ENCODE data around the gene AP3M1. TPM values are rescaled to one million over a fixed set of nuclear protein-coding genes. Genes with fewer than 3 reads are reported as not detected.
A peak's percentile ranks its signal among the peaks of the same experiment; 100 is the strongest.

AP3M1 gene
- total RNA-seq, 1 donor: 35.8 TPM

- Histone ChIP-seq H2AFZ (ENCODE audit: low read length) (no peak overlapping the region), H3K27ac (ENCODE audit: low read depth, low read length) (no peak overlapping the region), H3K79me2 (ENCODE audit: insufficient read depth, low read length) (no peaks in the 10 kb centered on the region), H3K4me1 (ENCODE audit: insufficient read depth, low read length) (peaks cover 15% of the 10 kb centered on the region), H3K4me3 (ENCODE audit: insufficient read depth, low read length) (no peak overlapping the region), H3K27me3 (ENCODE audit: insufficient read depth, low read length) (no peaks in the 10 kb centered on the region), H3K36me3 (ENCODE audit: insufficient read depth, low read length) (no peaks in the 10 kb centered on the region), H3K9me3 (ENCODE audit: low read depth, low read length) (no peaks in the 10 kb centered on the region), H3K4me2 (ENCODE audit: insufficient read depth, low read length) (no peak overlapping the region), H4K20me1 (ENCODE audit: insufficient read depth, low read length) (no peaks in the 10 kb centered on the region)
- no peak for TF ChIP-seq CTCF (IDR thresholded peaks at IDR 0.05; ENCODE audit: extremely low read depth, low read depth, low read length)
- no peak for DNase-seq (ENCODE audit: insufficient read length, low spot score, missing footprints)
Observed at GRCh38 chr10:74167443-74167842, 16.8 kb upstream of the AP3M1 start.

- Histone ChIP-seq H3K4me3 (ENCODE audit: insufficient read depth, low read length) (no peak overlapping the region), H3K79me2 (ENCODE audit: insufficient read depth, low read length) (no peaks in the 10 kb centered on the region), H4K20me1 (ENCODE audit: insufficient read depth, low read length) (no peaks in the 10 kb centered on the region), H3K27me3 (ENCODE audit: insufficient read depth, low read length) (no peaks in the 10 kb centered on the region), H3K9me3 (ENCODE audit: low read depth, low read length) (no peaks in the 10 kb centered on the region), H3K36me3 (ENCODE audit: insufficient read depth, low read length) (no peaks in the 10 kb centered on the region), H3K4me1 (ENCODE audit: insufficient read depth, low read length) (peaks cover 15% of the 10 kb centered on the region), H3K27ac (ENCODE audit: low read depth, low read length) (no peak overlapping the region), H3K4me2 (ENCODE audit: insufficient read depth, low read length) (no peak overlapping the region), H2AFZ (ENCODE audit: low read length) (no peak overlapping the region)
- TF ChIP-seq CTCF (IDR thresholded peaks at IDR 0.05; ENCODE audit: extremely low read depth, low read depth, low read length): no peak
- no peak for DNase-seq (ENCODE audit: insufficient read length, low spot score, missing footprints)
Observed at GRCh38 chr10:74165530-74165901, 14.9 kb upstream of the AP3M1 start.

- peak overlapping the region; percentile 44 for H2AFZ ChIP-seq (ENCODE audit: low read length)
- no peak overlapping the region for H3K27ac ChIP-seq (ENCODE audit: low read depth, low read length)
- H3K27me3 ChIP-seq (ENCODE audit: insufficient read depth, low read length): no peaks in the 10 kb centered on the region
- H3K4me2 ChIP-seq (ENCODE audit: insufficient read depth, low read length): peak overlapping the region; percentile 3
- no peak overlapping the region for H3K4me3 ChIP-seq (ENCODE audit: insufficient read depth, low read length)
- H3K79me2 ChIP-seq (ENCODE audit: insufficient read depth, low read length): no peaks in the 10 kb centered on the region
- H4K20me1 ChIP-seq (ENCODE audit: insufficient read depth, low read length): no peaks in the 10 kb centered on the region
- TF ChIP-seq CTCF (IDR thresholded peaks at IDR 0.05; ENCODE audit: extremely low read depth, low read depth, low read length): no peak
- no peaks in the 10 kb centered on the region for H3K36me3 ChIP-seq (ENCODE audit: insufficient read depth, low read length)
- peaks cover 15% of the 10 kb centered on the region for H3K4me1 ChIP-seq (ENCODE audit: insufficient read depth, low read length)
- H3K9me3 ChIP-seq (ENCODE audit: low read depth, low read length): no peaks in the 10 kb centered on the region
- no peak for DNase-seq (ENCODE audit: insufficient read length, low spot score, missing footprints)
Observed at GRCh38 chr10:74164716-74165529, 14.3 kb upstream of the AP3M1 start.

DNA sequence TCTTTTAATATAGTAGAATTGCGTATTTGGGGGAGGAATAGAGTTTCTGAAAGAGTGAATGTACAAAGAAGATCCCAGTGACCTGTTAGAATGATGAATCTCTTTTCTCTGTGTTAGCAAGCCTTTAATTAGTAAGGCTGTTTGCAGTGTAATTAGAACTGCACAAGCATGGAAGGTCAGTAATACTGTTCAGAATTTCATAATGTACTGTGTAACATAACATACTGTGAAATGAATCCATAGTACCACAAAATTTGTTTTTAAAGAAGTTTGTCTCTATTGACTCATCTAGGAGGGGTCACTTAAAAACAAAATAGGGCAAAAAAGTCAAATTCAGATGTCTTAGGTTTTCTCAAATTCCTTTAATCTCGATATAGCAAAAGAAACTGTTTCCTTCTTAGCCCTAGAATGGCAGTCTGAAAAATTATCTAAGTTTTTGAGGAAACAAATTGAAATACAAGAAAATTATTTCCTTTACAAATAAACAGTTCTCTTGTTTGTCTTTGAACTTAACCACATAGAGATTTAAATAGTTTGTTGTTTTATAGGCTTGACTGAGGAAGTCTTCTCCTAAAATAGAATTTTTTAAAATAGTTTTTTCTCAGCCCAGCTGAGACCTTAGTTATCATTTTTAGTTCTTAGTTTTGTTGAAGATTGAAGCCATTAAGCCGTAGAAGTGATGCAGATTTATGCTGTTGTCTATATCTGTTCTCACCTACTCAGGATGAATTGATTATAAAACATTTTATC, 12.9 kb upstream of the AP3M1 start:
- no peak overlapping the region for H3K4me2 ChIP-seq (ENCODE audit: insufficient read depth, low read length)
- no peak overlapping the region for H3K4me3 ChIP-seq (ENCODE audit: insufficient read depth, low read length)
- H3K79me2 ChIP-seq (ENCODE audit: insufficient read depth, low read length): no peaks in the 10 kb centered on the region
- no peak for DNase-seq (ENCODE audit: insufficient read length, low spot score, missing footprints)
- no peaks in the 10 kb centered on the region for H3K27me3 ChIP-seq (ENCODE audit: insufficient read depth, low read length)
- H3K27ac ChIP-seq (ENCODE audit: low read depth, low read length): no peak overlapping the region
- peaks cover 15% of the 10 kb centered on the region for H3K4me1 ChIP-seq (ENCODE audit: insufficient read depth, low read length)
- H2AFZ ChIP-seq (ENCODE audit: low read length): no peak overlapping the region
- H3K9me3 ChIP-seq (ENCODE audit: low read depth, low read length): no peaks in the 10 kb centered on the region
- no peak for TF ChIP-seq CTCF (IDR thresholded peaks at IDR 0.05; ENCODE audit: extremely low read depth, low read depth, low read length)
- H4K20me1 ChIP-seq (ENCODE audit: insufficient read depth, low read length): no peaks in the 10 kb centered on the region
- H3K36me3 ChIP-seq (ENCODE audit: insufficient read depth, low read length): no peaks in the 10 kb centered on the region
